DMS114 treated with DMSO at 0.1 percent for 48 hours (cell line): ENCODE data around the gene SDC3.

ENCODE experiments used
- DNase-seq: peaks from one replicate; lab custom pipeline; 2025; ENCODE audit not compliant: unreplicated experiment; lab: John Stamatoyannopoulos, UW

The SDC3 gene

GRCh38 chr1:30823969-30824735 lies 84.4 kb downstream of the SDC3 start:
- peak; percentile 90 for DNase-seq

GRCh38 chr1:30823627-30823968 lies 85.0 kb downstream of the SDC3 start:
- no peak for DNase-seq

GRCh38 chr1:30822966-30823581 lies 85.5 kb downstream of the SDC3 start:
- no peak for DNase-seq

GRCh38 chr1:30822006-30822405 lies 86.6 kb downstream of the SDC3 start:
- DNase-seq: no peak

GRCh38 chr1:30820299-30820698 lies 88.3 kb downstream of the SDC3 start:
- no peak for DNase-seq
